HCT116 (cell line): Measurements from ENCODE around the gene CA10. TPM values are rescaled to one million over a fixed set of nuclear protein-coding genes. Genes with fewer than 3 reads are reported as not detected.

Source experiments
- ATAC-seq: fragments of 200-7000 bp; cut with Tn5 transposase; 2 replicates; pipeline ENCODE4 v1.9.1; 2020; ENCODE audit warnings: mild to moderate bottlenecking, moderate library complexity
- BruUV-seq: library from RNA; stranded (reverse); fragments of 400-500 nt; replicated peaks from 2 replicates; lab custom pipeline; 2021; lab: Mats Ljungman, UMichigan
- CTCF ChIA-PET: fragments of 300-600 bp; sonication (Branson Sonifier 250); formaldehyde crosslinking; loops from one replicate; lab custom pipeline; 2021; ENCODE audit warnings: antibody characterized with exemption; lab: Charles Lee
- POLR2A ChIA-PET: fragments of 300-600, 350-600 bp; sonication (Branson Sonifier 250); formaldehyde crosslinking; loops from one replicate; lab custom pipeline; 2021; ENCODE audit warnings: antibody characterized with exemption; lab: Charles Lee
- RAD21 ChIA-PET, 2 experiments: fragments of 300-600 bp; sonication (Branson Sonifier 250); formaldehyde crosslinking; loops; one replicate each; lab custom pipeline; 2023; ENCODE audit warnings: low total read pairs in 2 of 2; ENCODE audit not compliant: uncharacterized antibody in 2 of 2, unreplicated experiment in 2 of 2, low non-redundant PET in 1 of 2; lab: Charles Lee
- DNase-seq: peaks from one replicate; pipeline ENCODE4 v3.0.0-alpha.2; 2010; ENCODE audit warnings: low read depth, low spot score
- H2AFZ ChIP-seq: fragments of 200-600 bp; shearing (Covaris generic), sonication (generic); 2 replicates; pipeline ENCODE4 v1.6.1; 2017; ENCODE audit warnings: low read depth, mixed run types, mixed read lengths, antibody characterized with exemption, low read length; ENCODE audit not compliant: poor library complexity, severe bottlenecking
- H3K27ac ChIP-seq: 2 replicates; pipeline ENCODE4 v1.5.1; 2012; ENCODE audit warnings: low read depth, low read length
- H3K27me3 ChIP-seq: fragments of 200-600 bp; sonication (generic); 2 replicates; pipeline ENCODE4 v1.6.1; 2016; ENCODE audit warnings: mixed run types, low read length, mixed read lengths; ENCODE audit not compliant: insufficient read depth
- H3K36me3 ChIP-seq, 2 experiments: fragments of 200-500 bp in 1 of 2; fragments of 200-600 bp in 1 of 2; sonication (Bioruptor generic) in 1 of 2; sonication (generic) in 1 of 2; 2 replicates each; pipeline versions ENCODE4 v1.5.1 to v1.6.1; 2014 to 2016; ENCODE audit warnings: low read length in 2 of 2, inconsistent platforms in 1 of 2, mixed read lengths in 1 of 2, mixed run types in 1 of 2; ENCODE audit not compliant: insufficient read depth in 2 of 2, control insufficient read depth in 1 of 2
- H3K4me1 ChIP-seq, 2 experiments: fragments of 200-600 bp in 1 of 2; sonication (generic) in 1 of 2; 2 replicates each; pipeline versions ENCODE4 v1.5.1 to v1.6.1; 2012 to 2017; ENCODE audit warnings: low read length in 2 of 2, inconsistent platforms in 1 of 2, mild to moderate bottlenecking in 1 of 2, mixed read lengths in 1 of 2, mixed run types in 1 of 2, moderate library complexity in 1 of 2; ENCODE audit not compliant: insufficient read depth in 2 of 2, control insufficient read depth in 1 of 2
- H3K4me2 ChIP-seq: fragments of 200-600 bp; sonication (generic); 2 replicates; pipeline ENCODE4 v1.6.1; 2017; ENCODE audit warnings: mixed run types, low read length, mixed read lengths
- H3K4me3 ChIP-seq, 2 experiments: fragments of 200-600 bp in 1 of 2; sonication (generic) in 1 of 2; replicated peaks in 1 of 2; 2 replicates each; pipeline ENCODE4 v1.5.1; 2011 to 2016; ENCODE audit warnings: low read length in 2 of 2, control low read depth in 1 of 2, low read depth in 1 of 2, mild to moderate bottlenecking in 1 of 2, mixed read lengths in 1 of 2, mixed run types in 1 of 2
- H3K79me2 ChIP-seq: fragments of 200-600 bp; sonication (generic); 2 replicates; pipeline ENCODE4 v1.6.1; 2017; ENCODE audit warnings: mild to moderate bottlenecking, mixed run types, low read length, moderate library complexity, mixed read lengths; ENCODE audit not compliant: insufficient read depth
- H3K9ac ChIP-seq: fragments of 200-600 bp; sonication (generic); 2 replicates; pipeline ENCODE4 v1.6.1; 2016; ENCODE audit warnings: low read length, mixed read lengths
- H3K9me2 ChIP-seq: fragments of 200-600 bp; sonication (generic), shearing (Covaris generic); 2 replicates; pipeline ENCODE4 v1.6.1; 2017; ENCODE audit warnings: mixed run types, mild to moderate bottlenecking, moderate library complexity; ENCODE audit not compliant: insufficient read depth
- H3K9me3 ChIP-seq, 2 experiments: fragments of 200-500 bp in 1 of 2; fragments of 200-600 bp in 1 of 2; sonication (Bioruptor generic) in 1 of 2; sonication (generic) in 1 of 2; 2 replicates each; pipeline ENCODE4 v1.6.1; 2014 to 2017; ENCODE audit warnings: low read length in 2 of 2, mixed read lengths in 2 of 2, inconsistent platforms in 1 of 2, low read depth in 1 of 2, mild to moderate bottlenecking in 1 of 2, mixed run types in 1 of 2, moderate library complexity in 1 of 2; ENCODE audit not compliant: control insufficient read depth in 1 of 2, insufficient read depth in 1 of 2
- H4K20me1 ChIP-seq: fragments of 200-600 bp; sonication (generic), shearing (Covaris generic); 2 replicates; pipeline ENCODE4 v1.6.1; 2017; ENCODE audit warnings: mixed run types, mild to moderate bottlenecking, moderate library complexity; ENCODE audit not compliant: insufficient read depth
- CTCF ChIP-seq, 3 experiments: fragments of 200-600 bp in 1 of 3; sonication (generic) in 1 of 3; IDR thresholded peaks in 2 of 3; conservative IDR thresholded peaks in 1 of 3; 2 replicates each; pipeline ENCODE4 v1.5.1; 2012 to 2017; ENCODE audit warnings: low read depth in 2 of 3, low read length in 2 of 3, antibody characterized with exemption in 1 of 3, borderline replicate concordance in 1 of 3, control low read depth in 1 of 3, mild to moderate bottlenecking in 1 of 3, mixed read lengths in 1 of 3, mixed run types in 1 of 3, moderate library complexity in 1 of 3; ENCODE audit not compliant: insufficient read depth in 1 of 3
- EGR1 ChIP-seq: IDR thresholded peaks from 2 replicates; pipeline ENCODE4 v1.6.1; 2012; ENCODE audit warnings: low read depth
- EZH2phosphoT487 ChIP-seq: fragments of 200-600 bp; IDR thresholded peaks from 2 replicates; pipeline ENCODE4 v1.6.1; 2018; ENCODE audit warnings: antibody characterized with exemption, borderline replicate concordance
- FOSL1 ChIP-seq: IDR thresholded peaks from 2 replicates; pipeline ENCODE4 v1.6.1; 2012; ENCODE audit warnings: low read depth
- JUND ChIP-seq: IDR thresholded peaks from 2 replicates; pipeline ENCODE4 v1.6.1; 2012
- MAX ChIP-seq: IDR thresholded peaks from 2 replicates; pipeline ENCODE4 v1.6.1; 2012
- POLR2A ChIP-seq: IDR thresholded peaks from 2 replicates; pipeline ENCODE4 v1.7.0; 2011; ENCODE audit warnings: borderline replicate concordance; ENCODE audit not compliant: insufficient read depth, insufficient read length; ENCODE audit errors: extremely low read depth
- POLR2AphosphoS5 ChIP-seq: IDR thresholded peaks from 2 replicates; pipeline ENCODE4 v1.6.1; 2011; ENCODE audit warnings: mild to moderate bottlenecking, low read depth, low read length, moderate library complexity
- SIN3A ChIP-seq: IDR thresholded peaks from 2 replicates; pipeline ENCODE4 v1.6.1; 2012; ENCODE audit warnings: low read depth
- SP1 ChIP-seq: IDR thresholded peaks from 2 replicates; pipeline ENCODE4 v1.6.1; 2012; ENCODE audit warnings: low read depth
- YY1 ChIP-seq: IDR thresholded peaks from 2 replicates; pipeline ENCODE4 v1.6.1; 2011; ENCODE audit warnings: low read length, low read depth, moderate library complexity, mild to moderate bottlenecking; ENCODE audit not compliant: insufficient replicate concordance; ENCODE audit errors: extremely low read depth
- ZNF274 ChIP-seq: fragments of 200-500 bp; sonication (Bioruptor generic); IDR thresholded peaks from 2 replicates; pipeline ENCODE4 v1.6.1; 2014; ENCODE audit warnings: mild to moderate bottlenecking, low read depth, low read length, inconsistent platforms
- intact Hi-C: fragments of 100-400 bp; cut with micrococcal nuclease; formaldehyde crosslinking; loops from 2 replicates; pipeline ENCODE4 v1.10.0; 2022
- total RNA-seq: library from RNA; stranded (reverse); gene quantifications from one replicate; pipeline ENCODE4 v1.2.1, GENCODE V29; 2021; ENCODE audit not compliant: unreplicated experiment
- TF ChIP-seq, protein P1 (sequence below): IDR thresholded peaks from 2 replicates; pipeline ENCODE4 v1.6.1; 2012; ENCODE audit warnings: low read depth
- TF ChIP-seq, protein P2 (sequence below): IDR thresholded peaks from 2 replicates; pipeline ENCODE4 v1.6.1; 2012

CA10 gene
- total RNA-seq, 1 experiment from 2014 or later = not detected

DNA sequence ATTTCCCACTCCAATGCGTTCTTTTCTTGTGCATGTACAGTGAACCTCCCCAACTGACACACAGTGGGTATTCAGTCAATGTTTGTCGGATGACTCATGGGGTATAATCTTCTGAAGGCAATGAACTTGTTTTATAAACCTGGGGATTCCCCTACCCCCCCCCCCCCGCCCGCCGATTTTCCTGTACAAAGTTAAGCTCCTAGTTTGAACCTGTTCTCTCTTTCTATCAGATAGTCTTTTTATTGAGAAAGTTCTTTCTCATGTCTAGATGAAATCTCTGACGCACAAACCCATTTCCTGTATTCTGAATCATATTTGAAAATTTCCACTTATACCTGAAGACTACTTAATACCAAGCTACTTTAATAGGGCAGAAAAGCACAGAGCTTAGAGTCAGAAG lies 338.3 kb downstream of the CA10 start:
- ATAC-seq = no peak
- RAD21 ChIA-PET = no interaction called here
- CTCF ChIA-PET = interaction anchor here (0.6 kb wide), 1 partner anchor 9 kb away, joined by 3 read pairs; no protein-coding TSS in a partner anchor

More for the DNA sequence above, 338.3 kb downstream of the CA10 start:
- Histone ChIP-seq H3K9me2 (no peaks in the 10 kb centered on the region), H2AFZ (no peak overlapping the region), H3K4me2 (no peak overlapping the region), H3K27ac (no peak overlapping the region), H3K4me3 (no peak overlapping the region), H3K9me3 (no peaks in the 10 kb centered on the region), H3K27me3 (0 out of 2 replicates have a peak, but pooled peaks cover 8% of the 10 kb centered on the region), H3K79me2 (no peaks in the 10 kb centered on the region), H4K20me1 (no peaks in the 10 kb centered on the region), H3K36me3 (no peaks in the 10 kb centered on the region), H3K9ac (no peak overlapping the region), H3K4me1 (no peaks in the 10 kb centered on the region)
- POLR2A ChIA-PET = no interaction called here
- intact Hi-C loops = no loop called here
- TF ChIP-seq YY1 (no peak), EZH2phosphoT487 (no peak), SIN3A (no peak), JUND (no peak), POLR2A (no peak), CTCF (IDR thresholded peaks at IDR 0.05 in 2 of 3, conservative IDR thresholded peaks at IDR 0.05 in 1 of 3; ENCODE audit: borderline replicate concordance in 1 of 3, insufficient read depth in 1 of 3, low read depth in 2 of 3, low read length in 2 of 3) (no peak), ZNF274 (no peak), EGR1 (no peak), POLR2AphosphoS5 (no peak), MAX (no peak), SP1 (no peak), FOSL1 (no peak)
- TF ChIP-seq, protein P1, sequence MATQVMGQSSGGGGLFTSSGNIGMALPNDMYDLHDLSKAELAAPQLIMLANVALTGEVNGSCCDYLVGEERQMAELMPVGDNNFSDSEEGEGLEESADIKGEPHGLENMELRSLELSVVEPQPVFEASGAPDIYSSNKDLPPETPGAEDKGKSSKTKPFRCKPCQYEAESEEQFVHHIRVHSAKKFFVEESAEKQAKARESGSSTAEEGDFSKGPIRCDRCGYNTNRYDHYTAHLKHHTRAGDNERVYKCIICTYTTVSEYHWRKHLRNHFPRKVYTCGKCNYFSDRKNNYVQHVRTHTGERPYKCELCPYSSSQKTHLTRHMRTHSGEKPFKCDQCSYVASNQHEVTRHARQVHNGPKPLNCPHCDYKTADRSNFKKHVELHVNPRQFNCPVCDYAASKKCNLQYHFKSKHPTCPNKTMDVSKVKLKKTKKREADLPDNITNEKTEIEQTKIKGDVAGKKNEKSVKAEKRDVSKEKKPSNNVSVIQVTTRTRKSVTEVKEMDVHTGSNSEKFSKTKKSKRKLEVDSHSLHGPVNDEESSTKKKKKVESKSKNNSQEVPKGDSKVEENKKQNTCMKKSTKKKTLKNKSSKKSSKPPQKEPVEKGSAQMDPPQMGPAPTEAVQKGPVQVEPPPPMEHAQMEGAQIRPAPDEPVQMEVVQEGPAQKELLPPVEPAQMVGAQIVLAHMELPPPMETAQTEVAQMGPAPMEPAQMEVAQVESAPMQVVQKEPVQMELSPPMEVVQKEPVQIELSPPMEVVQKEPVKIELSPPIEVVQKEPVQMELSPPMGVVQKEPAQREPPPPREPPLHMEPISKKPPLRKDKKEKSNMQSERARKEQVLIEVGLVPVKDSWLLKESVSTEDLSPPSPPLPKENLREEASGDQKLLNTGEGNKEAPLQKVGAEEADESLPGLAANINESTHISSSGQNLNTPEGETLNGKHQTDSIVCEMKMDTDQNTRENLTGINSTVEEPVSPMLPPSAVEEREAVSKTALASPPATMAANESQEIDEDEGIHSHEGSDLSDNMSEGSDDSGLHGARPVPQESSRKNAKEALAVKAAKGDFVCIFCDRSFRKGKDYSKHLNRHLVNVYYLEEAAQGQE = no peak
- TF ChIP-seq, protein P2, sequence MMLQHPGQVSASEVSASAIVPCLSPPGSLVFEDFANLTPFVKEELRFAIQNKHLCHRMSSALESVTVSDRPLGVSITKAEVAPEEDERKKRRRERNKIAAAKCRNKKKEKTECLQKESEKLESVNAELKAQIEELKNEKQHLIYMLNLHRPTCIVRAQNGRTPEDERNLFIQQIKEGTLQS = no peak
- no TSS peak for BruUV-seq
- DNase-seq = no peak
